CD14-positive monocyte (primary cell): ENCODE measurements around the gene MAP3K6. TPM values are rescaled to one million over a fixed set of nuclear protein-coding genes. Genes with fewer than 3 reads are reported as not detected.
A peak's percentile ranks its signal among the peaks of the same experiment; 100 is the strongest.

Experiments used
- DNase-seq, 3 donors: peaks; one replicate each; pipeline ENCODE4 v3.0.0-alpha.2; 2011 to 2022
- H2AFZ ChIP-seq: 2 replicates; pipeline ENCODE4 v1.6.0; 2012; ENCODE audit warnings: mild to moderate bottlenecking, low read depth, low read length, inconsistent platforms; ENCODE audit not compliant: insufficient read depth, poor library complexity, severe bottlenecking
- H3K27ac ChIP-seq, 2 donors: 1 replicate in 1 of 2; 2 replicates in 1 of 2; pipeline ENCODE4 v1.5.1; 2012 to 2013; ENCODE audit warnings: low read length in 2 of 2, control low read depth in 1 of 2, inconsistent platforms in 1 of 2, low read depth in 1 of 2, mild to moderate bottlenecking in 1 of 2
- H3K27me3 ChIP-seq, 2 donors: one replicate each; pipeline versions ENCODE4 v1.6.0 to v1.6.1; 2011 to 2013; ENCODE audit warnings: low read length in 2 of 2; ENCODE audit not compliant: control insufficient read depth in 2 of 2, insufficient read depth in 2 of 2
- H3K36me3 ChIP-seq, 2 donors: replicated peaks in 1 of 2; 1 replicate in 1 of 2; 2 replicates in 1 of 2; pipeline versions ENCODE4 v1.5.1 to v1.6.1; 2012 to 2013; ENCODE audit warnings: low read length in 2 of 2, control low read depth in 1 of 2, inconsistent platforms in 1 of 2, mild to moderate bottlenecking in 1 of 2; ENCODE audit not compliant: insufficient read depth in 2 of 2, control insufficient read depth in 1 of 2
- H3K4me1 ChIP-seq, 2 donors: 1 replicate in 1 of 2; 2 replicates in 1 of 2; pipeline versions ENCODE4 v1.5.1 to v1.6.1; 2012 to 2013; ENCODE audit warnings: low read length in 2 of 2, control low read depth in 1 of 2, inconsistent platforms in 1 of 2, mild to moderate bottlenecking in 1 of 2, moderate library complexity in 1 of 2; ENCODE audit not compliant: insufficient read depth in 2 of 2, control insufficient read depth in 1 of 2
- H3K4me2 ChIP-seq: replicated peaks from 2 replicates; pipeline ENCODE3; 2012; ENCODE audit warnings: low read length, moderate library complexity, mild to moderate bottlenecking; ENCODE audit not compliant: poor library complexity, severe bottlenecking; ENCODE audit errors: extremely low read depth
- H3K4me3 ChIP-seq, 3 experiments: fragments of 200-600 bp in 1 of 3; sonication (generic) in 1 of 3; replicated peaks in 1 of 3; 1 replicate in 2 of 3; 2 replicates in 1 of 3; pipeline ENCODE4 v1.5.1; 2011 to 2013; ENCODE audit warnings: low read length in 3 of 3, mild to moderate bottlenecking in 3 of 3, control low read depth in 2 of 3, low read depth in 2 of 3, inconsistent platforms in 1 of 3, moderate library complexity in 1 of 3
- H3K79me2 ChIP-seq: 2 replicates; pipeline ENCODE4 v1.6.0; 2012; ENCODE audit warnings: mild to moderate bottlenecking, control low read depth, inconsistent platforms, low read length, moderate library complexity; ENCODE audit not compliant: insufficient read depth
- H3K9ac ChIP-seq: 2 replicates; pipeline ENCODE4 v1.6.0; 2017; ENCODE audit warnings: low read length, mild to moderate bottlenecking; ENCODE audit not compliant: insufficient read depth, poor library complexity, severe bottlenecking
- H3K9me3 ChIP-seq, 2 donors: replicated peaks in 1 of 2; 1 replicate in 1 of 2; 2 replicates in 1 of 2; pipeline versions ENCODE4 v1.5.1 to v1.6.1; 2012 to 2013; ENCODE audit warnings: low read length in 2 of 2, control low read depth in 1 of 2; ENCODE audit not compliant: control insufficient read depth in 1 of 2, insufficient read depth in 1 of 2
- H4K20me1 ChIP-seq: 2 replicates; pipeline ENCODE4 v1.6.0; 2012; ENCODE audit warnings: mild to moderate bottlenecking, low read length, control low read depth, moderate library complexity; ENCODE audit not compliant: insufficient read depth
- H3K27ac Mint-ChIP-seq, 7 donors: one replicate each; pipeline ENCODE4 v1.8.0; 2020; ENCODE audit warnings: mild to moderate bottlenecking in 7 of 7, mixed read lengths in 7 of 7, moderate library complexity in 6 of 7, inconsistent platforms in 2 of 7
- H3K27me3 Mint-ChIP-seq, 3 donors: one replicate each; pipeline ENCODE4 v1.8.0; 2021 to 2022; ENCODE audit warnings: low read depth in 3 of 3, mild to moderate bottlenecking in 3 of 3, mixed read lengths in 3 of 3, moderate library complexity in 3 of 3, inconsistent platforms in 1 of 3
- H3K36me3 Mint-ChIP-seq, 2 donors: one replicate each; pipeline ENCODE4 v1.8.0; 2020; ENCODE audit warnings: mixed read lengths in 2 of 2, inconsistent platforms in 1 of 2, mild to moderate bottlenecking in 1 of 2
- H3K4me1 Mint-ChIP-seq: one replicate; pipeline ENCODE4 v1.8.0; 2020; ENCODE audit warnings: mild to moderate bottlenecking, mixed read lengths
- H3K4me3 Mint-ChIP-seq, 2 donors: one replicate each; pipeline ENCODE4 v1.8.0; 2020; ENCODE audit warnings: mild to moderate bottlenecking in 2 of 2, mixed read lengths in 2 of 2, moderate library complexity in 1 of 2
- H3K9me3 Mint-ChIP-seq, 7 donors: one replicate each; pipeline ENCODE4 v1.8.0; 2020 to 2022; ENCODE audit warnings: mixed read lengths in 7 of 7, mild to moderate bottlenecking in 6 of 7, moderate library complexity in 6 of 7, inconsistent platforms in 2 of 7
- WGBS: methylation state at CpG from one replicate; pipeline ENCODE4 v1.1.5; 2013; ENCODE audit warnings: missing lambda C conversion rate; ENCODE audit not compliant: insufficient coverage; 5-methylcytosine and 5-hydroxymethylcytosine counted together
- intact Hi-C, 2 donors: fragments of 100-400 bp; cut with micrococcal nuclease; formaldehyde crosslinking; loops; one replicate each; pipeline versions ENCODE4 v1.15.0 to v1.15.1; 2023
- polyA plus RNA-seq, 3 donors: library from polyadenylated mRNA; depleted of rRNA in 1 of 3; unstranded in 2 of 3; stranded (reverse) in 1 of 3; fragments of 300-500 nt in 2 of 3; fragments of >200 nt in 1 of 3; fragmentation: Illumina TruSeq in 2 of 3; gene quantifications; 1 replicate in 2 of 3; 2 replicates in 1 of 3; pipeline ENCODE4 v1.2.3, GENCODE V29; 2012 to 2021
- TF ChIP-seq, protein P1 (sequence below): fragments of 200-600 bp; IDR thresholded peaks from one replicate; pipeline ENCODE4 v1.8.0; 2022; ENCODE audit warnings: antibody characterized with exemption, mild to moderate bottlenecking

The MAP3K6 gene
- polyA plus RNA-seq, 3 donors, result 3.2 to 14.8 (median 6.7) TPM

DNA sequence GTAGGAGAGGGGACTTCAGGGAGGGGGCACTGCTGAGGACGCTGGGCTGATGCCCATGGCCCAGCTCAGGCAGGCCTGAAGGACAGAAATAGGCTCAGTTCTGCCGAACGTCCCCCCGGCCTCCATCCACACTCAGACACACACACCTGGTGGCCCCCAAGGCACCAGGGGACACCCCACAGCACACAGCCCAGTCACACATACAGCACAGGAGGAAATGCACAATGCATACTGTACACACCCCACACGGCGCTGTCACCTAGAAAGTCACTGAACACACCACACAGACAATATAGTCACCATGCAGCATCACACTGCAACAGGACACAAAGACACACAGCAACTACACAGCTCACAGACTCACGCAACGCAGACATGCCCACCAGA, 24.4 kb downstream of the MAP3K6 start:
- H3K36me3 Mint-ChIP-seq, result peaks cover 26 to 28% of the 10 kb centered on the region in 2 donors
- H3K27ac Mint-ChIP-seq, result peak overlapping the region; percentile 66 to 93 (median 84)
- H3K27ac ChIP-seq, result peak overlapping the region; percentile 80 to 89
- intact Hi-C loops, result no loop called here
- peaks cover 9 to 21% of the 10 kb centered on the region in 2 donors for H3K36me3 ChIP-seq
- H3K4me1 ChIP-seq, result peaks cover 44 to 55% of the 10 kb centered on the region in 2 donors
- TF ChIP-seq, protein P1, sequence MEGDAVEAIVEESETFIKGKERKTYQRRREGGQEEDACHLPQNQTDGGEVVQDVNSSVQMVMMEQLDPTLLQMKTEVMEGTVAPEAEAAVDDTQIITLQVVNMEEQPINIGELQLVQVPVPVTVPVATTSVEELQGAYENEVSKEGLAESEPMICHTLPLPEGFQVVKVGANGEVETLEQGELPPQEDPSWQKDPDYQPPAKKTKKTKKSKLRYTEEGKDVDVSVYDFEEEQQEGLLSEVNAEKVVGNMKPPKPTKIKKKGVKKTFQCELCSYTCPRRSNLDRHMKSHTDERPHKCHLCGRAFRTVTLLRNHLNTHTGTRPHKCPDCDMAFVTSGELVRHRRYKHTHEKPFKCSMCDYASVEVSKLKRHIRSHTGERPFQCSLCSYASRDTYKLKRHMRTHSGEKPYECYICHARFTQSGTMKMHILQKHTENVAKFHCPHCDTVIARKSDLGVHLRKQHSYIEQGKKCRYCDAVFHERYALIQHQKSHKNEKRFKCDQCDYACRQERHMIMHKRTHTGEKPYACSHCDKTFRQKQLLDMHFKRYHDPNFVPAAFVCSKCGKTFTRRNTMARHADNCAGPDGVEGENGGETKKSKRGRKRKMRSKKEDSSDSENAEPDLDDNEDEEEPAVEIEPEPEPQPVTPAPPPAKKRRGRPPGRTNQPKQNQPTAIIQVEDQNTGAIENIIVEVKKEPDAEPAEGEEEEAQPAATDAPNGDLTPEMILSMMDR, result no peak
- H4K20me1 ChIP-seq, result no peaks in the 10 kb centered on the region
- no peak for DNase-seq
- H3K4me2 ChIP-seq, result peak overlapping the region; percentile 96
- H3K27me3 ChIP-seq, result no peaks in the 10 kb centered on the region
- H3K9ac ChIP-seq, result peak overlapping the region; percentile 76
- H3K4me3 ChIP-seq, result peak overlapping the region; percentile 39 to 87 (median 52)
- H3K9me3 ChIP-seq, result no peaks in the 10 kb centered on the region
- peaks cover 57% of the 10 kb centered on the region for H3K4me1 Mint-ChIP-seq
- WGBS, result 7% methylated on average over 5 of the region's 8 CpGs
- no peaks in the 10 kb centered on the region for H3K9me3 Mint-ChIP-seq
- peak overlapping the region; percentile 84 for H2AFZ ChIP-seq
- peak overlapping the region; percentile 82 to 96 for H3K4me3 Mint-ChIP-seq
- H3K27me3 Mint-ChIP-seq, result peaks cover 0 to 4% (median 0%) of the 10 kb centered on the region in 3 donors
- peaks cover 35% of the 10 kb centered on the region for H3K79me2 ChIP-seq

GRCh38 chr1:27341525-27342252, 25.1 kb downstream of the MAP3K6 start, which contains the start of gene SYTL1:
Gene SYTL1, plus strand, starts transcription at chr1:27342022. Its CDS starts 3,313 bp downstream, at chr1:27345335.
- H3K27me3 Mint-ChIP-seq, result peaks cover 0 to 2% (median 0%) of the 10 kb centered on the region in 3 donors
- Histone ChIP-seq H3K9me3 (no peaks in the 10 kb centered on the region), H3K79me2 (peaks cover 35% of the 10 kb centered on the region), H3K27ac (peak within 1 kb of the TSS; percentile 80 to 89), H4K20me1 (no peaks in the 10 kb centered on the region), H3K36me3 (peaks cover 6 to 19% of the 10 kb centered on the region in 2 donors), H3K27me3 (no peaks in the 10 kb centered on the region), H3K4me2 (peak within 1 kb of the TSS; percentile 96), H3K4me1 (peaks cover 44 to 55% of the 10 kb centered on the region in 2 donors), H3K9ac (peak within 1 kb of the TSS; percentile 76), H2AFZ (peak within 1 kb of the TSS; percentile 84), H3K4me3 (peak within 1 kb of the TSS; percentile 39 to 87 (median 52))
- no peaks in the 10 kb centered on the region for H3K9me3 Mint-ChIP-seq
- peak within 1 kb of the TSS; percentile 66 to 93 (median 84) for H3K27ac Mint-ChIP-seq
- H3K4me1 Mint-ChIP-seq, result peaks cover 53% of the 10 kb centered on the region
- H3K36me3 Mint-ChIP-seq, result peaks cover 26 to 28% of the 10 kb centered on the region in 2 donors
- intact Hi-C loops, result no loop called here
- TF ChIP-seq, protein P1, result no peak
- 0% methylated on average over 15 of the region's 22 CpGs for WGBS
- peak within 1 kb of the TSS; percentile 82 to 96 for H3K4me3 Mint-ChIP-seq
- DNase-seq, result peak; percentile 60 to 74 (median 66)
